Gastrocnemius medialis (tissue), 4 donors: Measurements from ENCODE around the gene TRIM8. TPM values are rescaled to one million over a fixed set of nuclear protein-coding genes. Genes with fewer than 3 reads are reported as not detected.

ENCODE experiments used
- ATAC-seq, 2 donors: fragments of 150-250 bp; one replicate each; pipeline ENCODE4 v1.9.1; 2016
- DNase-seq, 2 donors: peaks; one replicate each; pipeline ENCODE4 v3.0.0-alpha.2; 2019
- H3K27ac ChIP-seq, 4 donors: fragments of 200-600 bp; sonication (generic); 1 replicate in 1 of 4; 2 replicates in 3 of 4; pipeline ENCODE4 v1.5.1; 2016 to 2018; ENCODE audit warnings: mild to moderate bottlenecking in 2 of 4, moderate library complexity in 1 of 4
- H3K27me3 ChIP-seq, 3 donors: fragments of 200-600 bp; sonication (generic) in 2 of 3; 1 replicate in 1 of 3; 2 replicates in 2 of 3; pipeline versions ENCODE4 v1.5.1 to v1.6.0; 2016 to 2019; ENCODE audit warnings: mild to moderate bottlenecking in 1 of 3, moderate library complexity in 1 of 3
- H3K36me3 ChIP-seq, 2 donors: fragments of 200-600 bp; sonication (generic) in 1 of 2; one replicate each; pipeline ENCODE4 v1.5.1; 2017 to 2018
- H3K4me1 ChIP-seq, 2 donors: fragments of 200-600 bp; sonication (generic) in 1 of 2; one replicate each; pipeline ENCODE4 v1.5.1; 2016 to 2017; ENCODE audit warnings: mild to moderate bottlenecking in 2 of 2
- H3K4me3 ChIP-seq, 4 donors: fragments of 200-600 bp; sonication (generic) in 3 of 4; 1 replicate in 1 of 4; 2 replicates in 3 of 4; pipeline ENCODE4 v1.5.1; 2016 to 2019; ENCODE audit warnings: mild to moderate bottlenecking in 2 of 4
- H3K9me3 ChIP-seq, 3 donors: fragments of 200-600 bp; sonication (generic) in 2 of 3; 1 replicate in 1 of 3; 2 replicates in 2 of 3; pipeline ENCODE4 v1.5.1; 2016 to 2019
- POLR2A ChIP-seq, 2 donors: fragments of 450-650 bp; IDR thresholded peaks; one replicate each; pipeline ENCODE4 v1.6.1; 2017; ENCODE audit warnings: antibody characterized with exemption in 2 of 2, mild to moderate bottlenecking in 2 of 2, moderate library complexity in 2 of 2
- in situ Hi-C, 4 donors: fragments of 200-750 bp; cut with MboI; loops; one replicate each; pipeline versions ENCODE4 v1.15.0 to v1.8.0; 2017; ENCODE audit warnings: low sequenced_read_pairs in 4 of 4
- intact Hi-C: fragments of 100-400 bp; cut with DNase I; formaldehyde crosslinking; loops from one replicate; pipeline ENCODE4 v1.15.1; 2023; ENCODE audit warnings: low total_unique reads
- total RNA-seq, 4 donors: library from RNA; depleted of rRNA; stranded (reverse); fragments of >200 nt; gene quantifications; one replicate each; pipeline versions ENCODE4 v1.1.0 to v1.2.3, GENCODE V29; 2016
- TF ChIP-seq, protein P1 (sequence below), 5 experiments: fragments of 450-650 bp in 3 of 5; fragments of 200-600 bp in 2 of 5; sonication (generic) in 2 of 5; IDR thresholded peaks in 4 of 5; conservative IDR thresholded peaks in 1 of 5; 1 replicate in 4 of 5; 2 replicates in 1 of 5; pipeline ENCODE4 v1.5.1; 2016 to 2019; ENCODE audit warnings: antibody characterized with exemption in 5 of 5, mild to moderate bottlenecking in 3 of 5, moderate library complexity in 3 of 5

TRIM8 gene
- total RNA-seq, 4 donors from 2014 or later: 113 to 222 (median 138) TPM

DNA sequence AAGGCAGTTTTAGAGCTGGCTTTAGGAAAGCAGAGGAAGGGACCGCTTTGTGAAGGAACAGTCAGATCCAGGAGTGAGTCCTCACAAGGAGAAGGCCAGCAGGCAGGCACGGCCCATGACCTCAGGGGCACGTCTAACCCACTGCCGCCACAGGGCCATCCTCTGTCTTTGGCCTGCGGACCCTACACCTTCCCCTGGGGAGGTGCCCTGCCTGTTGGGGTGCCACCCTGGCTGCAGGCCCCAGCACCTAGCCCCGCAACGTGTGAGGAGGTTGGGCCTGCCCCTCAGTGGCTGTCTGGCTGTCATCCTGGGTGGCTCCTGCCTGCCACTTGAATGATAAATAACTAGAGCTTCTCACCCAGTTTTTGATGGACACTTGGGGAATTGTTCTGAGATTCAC, 31.0 kb upstream of the TRIM8 start:
- no peak overlapping the region for H3K4me3 ChIP-seq
- H3K27me3 ChIP-seq: no peaks in the 10 kb centered on the region
- peak overlapping the region in 3 of 4 donors; percentile 31 to 89 (median 56) for H3K27ac ChIP-seq
- no peak for ATAC-seq
- no peaks in the 10 kb centered on the region for H3K36me3 ChIP-seq
- H3K9me3 ChIP-seq: no peaks in the 10 kb centered on the region
- H3K4me1 ChIP-seq: peaks cover 59 to 69% of the 10 kb centered on the region in 2 donors
- in situ Hi-C loops: no loop called here
- intact Hi-C loops: no loop called here
- DNase-seq: no peak
- TF ChIP-seq, protein P1, sequence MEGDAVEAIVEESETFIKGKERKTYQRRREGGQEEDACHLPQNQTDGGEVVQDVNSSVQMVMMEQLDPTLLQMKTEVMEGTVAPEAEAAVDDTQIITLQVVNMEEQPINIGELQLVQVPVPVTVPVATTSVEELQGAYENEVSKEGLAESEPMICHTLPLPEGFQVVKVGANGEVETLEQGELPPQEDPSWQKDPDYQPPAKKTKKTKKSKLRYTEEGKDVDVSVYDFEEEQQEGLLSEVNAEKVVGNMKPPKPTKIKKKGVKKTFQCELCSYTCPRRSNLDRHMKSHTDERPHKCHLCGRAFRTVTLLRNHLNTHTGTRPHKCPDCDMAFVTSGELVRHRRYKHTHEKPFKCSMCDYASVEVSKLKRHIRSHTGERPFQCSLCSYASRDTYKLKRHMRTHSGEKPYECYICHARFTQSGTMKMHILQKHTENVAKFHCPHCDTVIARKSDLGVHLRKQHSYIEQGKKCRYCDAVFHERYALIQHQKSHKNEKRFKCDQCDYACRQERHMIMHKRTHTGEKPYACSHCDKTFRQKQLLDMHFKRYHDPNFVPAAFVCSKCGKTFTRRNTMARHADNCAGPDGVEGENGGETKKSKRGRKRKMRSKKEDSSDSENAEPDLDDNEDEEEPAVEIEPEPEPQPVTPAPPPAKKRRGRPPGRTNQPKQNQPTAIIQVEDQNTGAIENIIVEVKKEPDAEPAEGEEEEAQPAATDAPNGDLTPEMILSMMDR (IDR thresholded peaks at IDR 0.05 in 4 of 5, conservative IDR thresholded peaks at IDR 0.05 in 1 of 5): no peak
- no peak for TF ChIP-seq POLR2A (IDR thresholded peaks at IDR 0.05)

DNA sequence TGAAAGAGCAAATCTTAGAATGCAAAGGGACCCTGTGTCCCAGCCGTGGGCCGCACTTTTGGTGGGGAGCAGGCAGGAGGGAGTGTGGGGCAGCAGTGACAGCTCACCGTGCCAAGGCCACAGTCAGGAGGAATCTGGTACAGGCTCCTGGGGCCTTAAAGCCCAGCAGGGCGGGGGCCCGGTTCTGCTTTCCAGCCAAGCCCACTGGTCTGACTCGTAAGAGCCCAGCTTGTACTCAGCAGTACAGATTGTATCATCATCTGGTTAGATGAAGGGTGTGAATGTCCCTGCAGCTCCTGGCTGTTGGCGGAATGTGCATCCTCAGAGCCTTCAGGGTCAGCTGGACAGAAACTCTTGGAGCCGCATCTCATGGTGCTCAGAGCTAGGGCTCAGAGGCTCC, 30.5 kb upstream of the TRIM8 start:
- peaks cover 63 to 74% of the 10 kb centered on the region in 2 donors for H3K4me1 ChIP-seq
- ATAC-seq: no peak
- in situ Hi-C loops: no loop called here

DNA sequence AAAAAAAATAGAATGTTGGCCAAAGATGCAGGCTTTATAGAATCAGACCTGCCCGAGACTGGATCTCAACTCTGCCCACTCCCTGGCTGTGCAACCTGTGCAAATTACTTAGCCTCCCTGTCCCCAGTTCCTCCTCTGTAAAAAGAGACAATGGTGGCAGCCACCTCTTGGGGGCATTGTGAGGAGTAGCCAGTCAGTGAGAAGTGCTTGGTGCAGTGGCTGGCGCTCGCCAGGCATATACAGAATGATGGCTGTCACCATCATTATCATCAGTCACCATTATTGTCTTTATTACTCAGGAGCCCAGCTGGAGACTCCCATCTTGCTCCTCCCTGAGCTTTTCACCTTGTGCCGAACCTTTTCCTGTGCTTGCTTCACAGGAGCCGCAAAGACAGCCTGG, 29.4 kb upstream of the TRIM8 start:
- no peak for ATAC-seq
- no peak for DNase-seq
- H3K36me3 ChIP-seq: no peaks in the 10 kb centered on the region
- in situ Hi-C loops (no loop called here), intact Hi-C loops (no loop called here)
- no peak overlapping the region for H3K4me3 ChIP-seq
- peaks cover 74 to 84% of the 10 kb centered on the region in 2 donors for H3K4me1 ChIP-seq
- TF ChIP-seq, protein P1 (IDR thresholded peaks at IDR 0.05 in 4 of 5, conservative IDR thresholded peaks at IDR 0.05 in 1 of 5): no peak
- no peak for TF ChIP-seq POLR2A (IDR thresholded peaks at IDR 0.05)
- H3K27ac ChIP-seq: peak overlapping the region; percentile 58 to 89 (median 79)
- no peaks in the 10 kb centered on the region for H3K9me3 ChIP-seq
- H3K27me3 ChIP-seq: no peaks in the 10 kb centered on the region

More for the DNA sequence above, 30.5 kb upstream of the TRIM8 start:
- no peaks in the 10 kb centered on the region for H3K27me3 ChIP-seq
- H3K9me3 ChIP-seq: no peaks in the 10 kb centered on the region
- TF ChIP-seq, protein P1 (IDR thresholded peaks at IDR 0.05 in 4 of 5, conservative IDR thresholded peaks at IDR 0.05 in 1 of 5): no peak
- no peak for TF ChIP-seq POLR2A (IDR thresholded peaks at IDR 0.05)
- no peak overlapping the region for H3K4me3 ChIP-seq
- no peaks in the 10 kb centered on the region for H3K36me3 ChIP-seq
- peak in 1 of 2 donors; percentile 61 for DNase-seq
- peak overlapping the region in 3 of 4 donors; percentile 31 to 89 (median 56) for H3K27ac ChIP-seq
- intact Hi-C loops: no loop called here

DNA sequence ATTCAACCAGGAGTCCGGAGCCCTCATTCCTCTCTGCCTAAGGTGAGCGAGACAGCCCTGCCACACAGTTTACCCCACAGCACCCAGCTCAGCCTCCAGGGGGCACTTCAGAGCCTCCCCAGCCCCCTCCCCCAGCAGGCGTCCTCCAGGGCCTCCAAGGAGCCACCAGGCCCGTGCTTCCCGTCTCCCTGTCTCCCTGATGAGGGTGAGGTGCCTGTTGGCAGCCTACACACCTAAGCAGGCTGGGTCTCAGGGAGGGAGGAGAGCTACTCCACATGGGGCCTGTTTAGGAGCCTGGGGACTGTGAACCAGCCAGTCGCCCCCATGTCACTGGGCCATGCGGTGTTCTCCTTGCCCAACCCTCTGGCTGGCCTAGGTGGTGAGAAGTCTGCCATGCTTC, 28.9 kb upstream of the TRIM8 start:
- Histone ChIP-seq H3K4me1 (peaks cover 79 to 88% of the 10 kb centered on the region in 2 donors), H3K9me3 (no peaks in the 10 kb centered on the region), H3K27me3 (no peaks in the 10 kb centered on the region), H3K36me3 (no peaks in the 10 kb centered on the region), H3K27ac (peak overlapping the region; percentile 58 to 89 (median 79)), H3K4me3 (no peak overlapping the region)
- TF ChIP-seq, protein P1 (IDR thresholded peaks at IDR 0.05 in 4 of 5, conservative IDR thresholded peaks at IDR 0.05 in 1 of 5): peak in 3 of 5 experiments; percentile 20 to 44 (median 24)
- no peak for TF ChIP-seq POLR2A (IDR thresholded peaks at IDR 0.05)
- intact Hi-C loops: no loop called here
- ATAC-seq (no peak), DNase-seq (peak in 1 of 2 donors; percentile 50)
- in situ Hi-C loops: no loop called here
